A673 (cell line): ENCODE data around the gene UFSP1.

Experiments used
- CTCF ChIP-seq: fragments of 300-800, 200-600 bp; sonication (generic); conservative IDR thresholded peaks from 2 replicates; pipeline ENCODE4 v1.5.1; 2017; ENCODE audit warnings: low read depth, mild to moderate bottlenecking, antibody characterized with exemption, low read length, moderate library complexity, mixed read lengths
- EZH2 ChIP-seq: fragments of 200-600 bp; sonication (generic); IDR thresholded peaks from 2 replicates; pipeline ENCODE4 v1.6.1; 2017; ENCODE audit warnings: borderline replicate concordance, low read depth, mild to moderate bottlenecking, mixed read lengths, antibody characterized with exemption, low read length; ENCODE audit not compliant: poor library complexity, severe bottlenecking

- TF ChIP-seq CTCF (no peak), EZH2 (no peak)
These were observed 3.9 kb upstream of the UFSP1 start for GRCh38 chr7:100893318-100893895.
